Esophagus squamous epithelium (tissue), 4 donors: ENCODE measurements around the gene OBP2A.

Experiments
- POLR2A ChIP-seq, 4 donors: fragments of 450-650 bp; IDR thresholded peaks; one replicate each; pipeline ENCODE4 v1.6.1; 2017; ENCODE audit warnings: antibody characterized with exemption in 4 of 4, mild to moderate bottlenecking in 4 of 4, moderate library complexity in 3 of 4
- TF ChIP-seq, protein P1 (sequence below), 6 experiments: fragments of 450-650 bp in 4 of 6; fragments of 200-600 bp in 2 of 6; sonication (generic) in 2 of 6; IDR thresholded peaks; one replicate each; pipeline ENCODE4 v1.5.1; 2016 to 2019; ENCODE audit warnings: antibody characterized with exemption in 6 of 6, mild to moderate bottlenecking in 4 of 6, moderate library complexity in 4 of 6

- TF ChIP-seq, protein P1, sequence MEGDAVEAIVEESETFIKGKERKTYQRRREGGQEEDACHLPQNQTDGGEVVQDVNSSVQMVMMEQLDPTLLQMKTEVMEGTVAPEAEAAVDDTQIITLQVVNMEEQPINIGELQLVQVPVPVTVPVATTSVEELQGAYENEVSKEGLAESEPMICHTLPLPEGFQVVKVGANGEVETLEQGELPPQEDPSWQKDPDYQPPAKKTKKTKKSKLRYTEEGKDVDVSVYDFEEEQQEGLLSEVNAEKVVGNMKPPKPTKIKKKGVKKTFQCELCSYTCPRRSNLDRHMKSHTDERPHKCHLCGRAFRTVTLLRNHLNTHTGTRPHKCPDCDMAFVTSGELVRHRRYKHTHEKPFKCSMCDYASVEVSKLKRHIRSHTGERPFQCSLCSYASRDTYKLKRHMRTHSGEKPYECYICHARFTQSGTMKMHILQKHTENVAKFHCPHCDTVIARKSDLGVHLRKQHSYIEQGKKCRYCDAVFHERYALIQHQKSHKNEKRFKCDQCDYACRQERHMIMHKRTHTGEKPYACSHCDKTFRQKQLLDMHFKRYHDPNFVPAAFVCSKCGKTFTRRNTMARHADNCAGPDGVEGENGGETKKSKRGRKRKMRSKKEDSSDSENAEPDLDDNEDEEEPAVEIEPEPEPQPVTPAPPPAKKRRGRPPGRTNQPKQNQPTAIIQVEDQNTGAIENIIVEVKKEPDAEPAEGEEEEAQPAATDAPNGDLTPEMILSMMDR (IDR thresholded peaks at IDR 0.05): no peak
- no peak for TF ChIP-seq POLR2A (IDR thresholded peaks at IDR 0.05)
These were observed 38.4 kb downstream of the OBP2A start for GRCh38 chr9:135584371-135584770.
